Skeletal muscle cell (primary cell): ENCODE data around the gene RNASE8.
A peak's percentile ranks its signal among the peaks of the same experiment; 100 is the strongest.

ENCODE experiments used
- DNase-seq: peaks from one replicate; pipeline ENCODE4 v3.0.0-alpha.2; 2010; ENCODE audit warnings: low read depth
- H3K4me3 ChIP-seq: 2 replicates; pipeline ENCODE4 v1.5.1; 2011; ENCODE audit warnings: low read depth, mild to moderate bottlenecking, control low read depth, low read length, moderate library complexity

RNASE8 gene

GRCh38 chr14:21070083-21070609 is 12.5 kb downstream of the RNASE8 start, which contains the start of gene ARHGEF40:
ARHGEF40 (plus strand) TSS chr14:21070304; CDS start chr14:21070397, 93 bp downstream.
- DNase-seq: no peak
- H3K4me3 ChIP-seq: peak within 1 kb of the TSS; percentile 74

GRCh38 chr14:21070610-21071224 is 13.1 kb downstream of the RNASE8 start:
- no peak for DNase-seq
- H3K4me3 ChIP-seq: peak overlapping the region; percentile 74

DNA sequence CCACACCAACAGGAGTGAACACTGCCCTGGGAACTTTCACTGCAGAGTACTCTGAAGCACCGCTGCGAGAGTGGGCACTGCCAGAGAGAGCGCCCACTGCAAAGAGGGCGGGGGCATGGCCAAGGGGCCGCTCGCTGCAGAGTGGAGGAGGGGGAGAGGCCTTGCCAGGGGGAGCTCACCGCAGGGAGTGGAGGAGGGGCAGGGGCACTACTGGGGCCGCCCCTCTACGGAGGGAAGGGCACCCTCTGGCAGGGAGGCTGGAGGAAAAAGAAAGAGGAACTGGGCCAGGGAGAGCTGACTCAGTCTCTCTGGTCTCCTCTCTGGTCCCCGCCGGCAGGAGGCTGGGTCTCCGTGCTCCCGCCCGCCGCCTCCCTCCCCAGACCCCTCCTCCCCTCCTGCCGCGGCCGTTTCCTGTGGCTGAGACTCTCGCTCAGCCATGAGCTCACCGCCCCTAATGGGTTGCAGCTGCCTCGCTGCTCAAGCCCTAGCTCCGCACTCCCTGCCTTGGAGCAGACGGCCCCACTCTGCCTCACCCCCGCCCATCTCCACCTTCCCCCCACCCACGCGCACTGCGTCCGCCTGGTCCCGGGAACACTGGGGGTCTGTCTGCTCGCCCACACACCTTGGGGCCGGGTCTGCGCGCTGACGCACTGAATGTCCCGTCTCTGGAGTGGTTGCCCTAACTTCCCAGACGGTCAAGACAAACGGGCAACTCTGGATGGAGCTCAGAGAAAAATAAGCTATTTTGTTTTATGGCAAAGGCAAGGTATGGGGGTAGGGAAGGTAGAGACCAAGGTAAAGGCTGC is 13.8 kb downstream of the RNASE8 start:
- DNase-seq: peak; percentile 97
- H3K4me3 ChIP-seq: peak overlapping the region; percentile 74

GRCh38 chr14:21072031-21072473 is 14.4 kb downstream of the RNASE8 start:
- peak; percentile 92 for DNase-seq

GRCh38 chr14:21072781-21073339 is 15.2 kb downstream of the RNASE8 start:
- no peak overlapping the region for H3K4me3 ChIP-seq
- no peak for DNase-seq

More at GRCh38 chr14:21072031-21072473, 14.4 kb downstream of the RNASE8 start:
- H3K4me3 ChIP-seq: peak overlapping the region; percentile 74

GRCh38 chr14:21073921-21074320 is 16.3 kb downstream of the RNASE8 start:
- H3K4me3 ChIP-seq: no peak overlapping the region
- DNase-seq: no peak

DNA sequence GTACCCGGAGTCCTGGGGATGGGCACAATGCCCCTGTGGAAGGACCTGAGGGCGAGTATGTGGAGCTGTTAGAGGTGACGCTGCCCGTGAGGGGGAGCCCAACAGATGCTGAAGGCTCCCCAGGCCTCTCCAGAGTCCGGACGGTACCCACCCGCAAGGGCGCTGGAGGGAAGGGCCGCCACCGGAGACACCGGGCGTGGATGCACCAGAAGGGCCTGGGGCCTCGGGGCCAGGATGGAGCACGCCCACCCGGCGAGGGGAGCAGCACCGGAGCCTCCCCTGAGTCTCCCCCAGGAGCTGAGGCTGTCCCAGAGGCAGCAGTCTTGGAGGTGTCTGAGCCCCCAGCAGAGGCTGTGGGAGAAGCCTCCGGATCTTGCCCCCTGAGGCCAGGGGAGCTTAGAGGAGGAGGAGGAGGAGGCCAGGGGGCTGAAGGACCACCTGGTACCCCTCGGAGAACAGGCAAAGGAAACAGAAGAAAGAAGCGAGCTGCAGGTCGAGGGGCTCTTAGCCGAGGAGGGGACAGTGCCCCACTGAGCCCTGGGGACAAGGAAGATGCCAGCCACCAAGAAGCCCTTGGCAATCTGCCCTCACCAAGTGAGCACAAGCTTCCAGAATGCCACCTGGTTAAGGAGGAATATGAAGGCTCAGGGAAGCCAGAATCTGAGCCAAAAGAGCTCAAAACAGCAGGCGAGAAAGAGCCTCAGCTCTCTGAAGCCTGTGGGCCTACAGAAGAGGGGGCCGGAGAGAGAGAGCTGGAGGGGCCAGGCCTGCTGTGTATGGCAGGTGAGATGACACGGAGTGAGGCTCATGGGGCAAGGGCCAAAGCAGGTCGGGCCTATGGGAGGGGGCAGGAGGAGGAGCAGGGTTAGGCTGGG is 17.0 kb downstream of the RNASE8 start:
- DNase-seq: no peak
- H3K4me3 ChIP-seq: no peak overlapping the region

- no peak overlapping the region for H3K4me3 ChIP-seq
- no peak for DNase-seq
These were observed 18.3 kb downstream of the RNASE8 start for GRCh38 chr14:21075719-21076437.

- no peak for DNase-seq
- no peak overlapping the region for H3K4me3 ChIP-seq
These were observed 20.1 kb downstream of the RNASE8 start for GRCh38 chr14:21077672-21078071.

DNA sequence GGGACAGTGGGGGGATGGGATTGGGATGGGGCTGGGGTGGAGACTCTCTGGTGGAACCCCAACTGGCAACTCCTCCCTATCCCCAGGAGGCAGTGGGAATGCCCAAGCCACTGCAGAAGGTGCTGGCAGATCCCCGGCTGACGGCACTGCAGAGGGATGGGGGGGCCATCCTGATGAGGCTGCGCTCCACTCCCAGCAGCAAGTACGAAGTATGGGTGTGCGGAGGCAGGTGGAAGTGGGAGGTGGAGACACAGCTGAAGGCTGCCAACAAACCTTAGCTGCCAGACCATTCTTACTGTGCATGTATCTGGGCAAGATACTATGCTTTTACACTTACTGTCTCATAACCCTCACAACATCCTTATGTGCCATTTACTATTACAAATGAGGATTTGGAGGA is 20.7 kb downstream of the RNASE8 start:
- DNase-seq: no peak
- H3K4me3 ChIP-seq: no peak overlapping the region

DNA sequence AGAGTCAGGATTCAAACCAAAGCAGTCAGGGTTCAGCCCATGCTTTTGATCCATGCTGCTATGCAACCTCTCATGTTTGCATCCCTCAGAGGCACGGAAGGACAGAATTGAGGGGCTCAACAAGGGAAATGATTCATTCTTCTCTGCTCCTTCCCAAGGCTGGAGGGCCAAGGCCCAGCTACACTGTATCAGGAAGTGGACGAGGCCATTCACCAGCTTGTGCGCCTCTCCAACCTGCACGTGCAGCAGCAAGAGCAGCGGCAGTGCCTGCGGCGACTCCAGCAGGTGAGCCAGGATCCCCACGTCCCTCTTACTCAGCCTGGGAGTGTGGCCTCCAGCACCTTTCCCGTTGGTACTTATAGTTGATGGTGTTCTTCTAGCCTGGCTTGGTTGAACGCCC is 21.1 kb downstream of the RNASE8 start:
- no peak overlapping the region for H3K4me3 ChIP-seq
- DNase-seq: no peak

- H3K4me3 ChIP-seq: no peak overlapping the region
- DNase-seq: no peak
These were observed 24.0 kb downstream of the RNASE8 start for GRCh38 chr14:21081521-21082142.

DNA sequence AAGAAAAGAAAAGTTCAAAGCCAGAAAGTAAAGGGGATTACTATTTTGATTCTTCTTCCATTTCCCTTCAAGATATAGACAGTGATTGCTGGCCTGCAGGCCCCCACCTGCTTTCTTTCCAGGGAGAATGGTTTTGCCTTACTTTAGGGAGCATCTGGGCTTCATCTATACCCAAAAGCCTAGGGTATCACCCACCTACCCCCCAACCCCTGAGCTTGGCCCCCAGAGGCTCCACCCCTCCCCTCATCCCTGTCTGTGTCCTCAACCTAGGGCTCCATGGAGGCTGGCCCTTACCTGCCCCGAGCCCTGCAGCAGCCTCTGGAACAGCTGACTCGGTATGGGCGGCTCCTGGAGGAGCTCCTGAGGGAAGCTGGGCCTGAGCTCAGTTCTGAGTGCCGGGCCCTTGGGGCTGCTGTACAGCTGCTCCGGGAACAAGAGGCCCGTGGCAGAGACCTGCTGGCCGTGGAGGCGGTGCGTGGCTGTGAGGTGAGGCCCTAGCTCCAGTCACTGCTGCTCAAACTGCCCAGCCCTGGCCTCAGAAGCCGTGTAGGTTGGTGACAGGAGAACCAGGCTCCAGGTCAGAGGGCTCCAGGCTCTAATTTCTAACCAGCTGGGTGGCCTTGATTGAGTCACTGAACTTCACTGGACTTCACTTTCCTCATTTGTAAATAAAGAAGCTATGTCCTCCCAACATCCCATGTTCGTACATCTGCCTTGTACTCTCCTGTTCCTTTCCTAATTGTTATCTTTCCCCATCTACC is 26.1 kb downstream of the RNASE8 start:
- DNase-seq: no peak
- H3K4me3 ChIP-seq: no peak overlapping the region

- H3K4me3 ChIP-seq: no peak overlapping the region
- DNase-seq: no peak
These were observed 26.8 kb downstream of the RNASE8 start for GRCh38 chr14:21084396-21084795.

DNA sequence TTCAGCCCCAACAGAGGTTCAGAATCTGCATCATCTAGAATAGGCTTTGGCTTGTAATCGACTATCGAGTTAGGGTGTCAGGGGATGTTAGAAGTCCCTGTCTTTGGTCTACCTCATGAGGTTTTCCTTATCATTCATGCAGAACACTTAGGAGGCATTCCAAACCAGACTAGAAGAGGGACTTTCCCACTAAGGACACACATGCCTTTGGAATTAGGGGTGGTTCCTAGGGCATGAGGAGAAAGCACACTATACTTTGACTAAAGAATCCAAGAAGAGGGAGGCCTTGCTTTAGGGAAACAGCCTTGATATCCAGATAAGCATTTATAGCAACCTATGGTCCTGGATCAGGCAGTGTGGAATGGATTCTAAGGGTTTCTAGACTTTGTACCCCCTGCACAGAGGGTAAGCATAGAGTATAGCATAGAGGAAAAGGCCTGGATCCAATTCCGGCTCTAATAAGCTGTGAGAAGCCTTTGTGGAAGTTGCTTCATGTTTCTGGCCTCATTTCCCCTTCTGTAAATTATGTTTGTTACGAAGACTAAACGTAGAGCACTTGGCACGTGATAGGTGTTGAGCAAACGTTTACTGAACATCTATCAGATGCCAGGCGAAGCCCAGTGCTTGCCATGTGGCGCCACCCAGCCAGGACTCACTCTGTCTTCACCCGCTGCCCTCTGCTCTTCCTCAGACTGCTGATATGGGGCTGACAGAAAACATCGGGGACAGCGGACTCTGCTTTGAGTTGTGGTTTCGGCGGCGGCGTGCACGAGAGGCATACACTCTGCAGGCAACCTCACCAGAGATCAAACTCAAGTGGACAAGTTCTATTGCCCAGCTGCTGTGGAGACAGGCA is 27.6 kb downstream of the RNASE8 start:
- H3K4me3 ChIP-seq: no peak overlapping the region
- no peak for DNase-seq

DNA sequence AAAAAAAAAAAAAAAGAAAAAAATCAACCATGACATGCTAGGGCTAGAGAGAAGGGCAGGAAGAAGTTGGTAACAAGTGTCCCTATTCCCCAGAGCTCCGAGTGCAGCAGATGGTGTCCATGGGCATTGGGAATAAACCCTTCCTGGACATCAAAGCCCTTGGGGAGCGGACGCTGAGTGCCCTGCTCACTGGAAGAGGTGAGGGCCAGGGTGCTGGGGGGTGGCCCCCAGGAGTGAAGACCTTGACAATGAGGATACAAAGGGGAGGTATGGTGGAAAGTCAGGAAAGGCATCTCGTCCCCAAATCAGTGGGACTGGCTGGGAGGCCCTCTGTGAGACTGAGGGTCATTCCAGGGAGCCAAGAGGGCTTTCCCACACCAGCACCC is 29.3 kb downstream of the RNASE8 start:
- H3K4me3 ChIP-seq: no peak overlapping the region
- no peak for DNase-seq
